HG03135 (cell line): Measurements from ENCODE around the gene FOXR1.
"Not testable (repeated sequence)": the region's sequence is repeated elsewhere in the genome, so short reads cannot be mapped to it uniquely, and the experiment has no call there.

Experiments used
- ATAC-seq: cut with Tn5 transposase; IDR thresholded peaks from one replicate; pipeline ENCODE4 v1.9.1; 2021; ENCODE audit warnings: mild to moderate bottlenecking, moderate library complexity; ENCODE audit not compliant: unreplicated experiment

Gene FOXR1

DNA sequence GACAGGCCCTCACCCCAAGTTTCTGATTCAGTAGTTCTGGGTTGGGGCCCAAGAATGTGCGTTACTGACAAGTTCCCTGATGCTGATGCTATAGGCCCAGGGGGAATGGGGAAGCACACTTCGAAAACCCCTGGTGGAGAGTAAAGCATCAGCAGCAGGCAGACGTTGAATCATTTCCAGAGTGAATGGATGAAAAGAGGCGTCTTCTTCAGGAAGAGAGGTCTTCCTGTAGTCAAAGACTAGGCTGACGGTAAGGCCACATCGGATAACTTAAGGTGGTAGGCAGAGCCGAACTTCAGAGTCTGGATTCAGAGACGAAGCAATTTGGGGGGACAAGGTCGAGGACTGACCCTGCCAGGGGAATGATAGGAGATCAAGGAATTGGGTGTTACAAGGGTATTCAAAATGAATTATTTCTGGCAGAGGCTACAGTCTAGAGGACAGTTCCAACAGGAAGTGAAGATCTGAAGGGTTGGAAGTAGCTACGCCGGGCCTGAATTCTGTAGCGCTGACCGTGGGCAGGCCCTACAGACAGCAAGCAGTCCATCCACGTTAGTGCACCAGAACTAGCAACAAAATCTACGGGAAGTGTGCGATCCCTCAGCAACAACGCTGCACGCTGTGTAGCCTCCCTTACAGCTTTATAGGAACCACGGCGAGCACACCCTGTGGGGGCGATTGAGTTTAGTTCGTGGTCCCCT, 25.5 kb downstream of the FOXR1 start:
- ATAC-seq: peak; percentile 32

DNA sequence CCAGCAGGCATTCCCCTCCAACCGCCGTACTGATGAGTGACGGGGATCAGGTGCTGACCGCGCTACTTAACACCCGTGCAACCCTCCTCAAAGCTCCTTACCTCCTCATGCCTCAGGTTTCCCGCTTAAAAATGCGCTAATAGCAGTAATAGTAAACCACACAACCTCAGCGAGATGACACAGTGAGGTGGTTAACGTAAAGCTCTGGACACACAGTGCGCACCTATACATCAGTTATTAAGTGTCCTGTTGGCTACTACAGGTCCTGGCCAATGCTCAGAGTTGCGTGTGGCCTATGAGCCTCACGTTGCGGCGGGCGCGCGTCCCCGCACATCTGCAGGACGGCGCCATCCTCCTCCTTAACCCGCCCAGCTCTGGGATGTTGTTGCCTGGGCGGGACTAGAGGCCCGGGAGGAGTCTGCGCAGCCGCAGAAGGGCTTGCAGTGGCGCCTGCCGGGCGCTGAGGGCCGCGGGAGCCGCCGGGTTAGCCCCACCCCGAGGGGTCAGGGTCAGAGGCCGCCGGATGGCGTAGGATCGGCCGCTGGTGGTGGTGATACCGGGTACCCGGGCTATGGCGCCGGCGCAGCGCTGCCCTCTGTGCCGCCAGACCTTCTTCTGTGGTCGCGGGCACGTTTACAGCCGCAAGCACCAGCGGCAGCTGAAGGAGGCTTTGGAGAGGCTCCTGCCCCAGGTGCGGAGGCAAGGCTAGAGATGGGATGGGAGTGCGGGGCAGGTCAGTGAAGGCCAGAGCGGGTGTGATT, 26.2 kb downstream of the FOXR1 start, which contains the start of gene CENATAC:
Gene CENATAC, plus strand, starts transcription at position 512 of the 761 bp plus-strand sequence. Its CDS starts 60 bp downstream, at position 572.
- ATAC-seq: peak; percentile 87

DNA sequence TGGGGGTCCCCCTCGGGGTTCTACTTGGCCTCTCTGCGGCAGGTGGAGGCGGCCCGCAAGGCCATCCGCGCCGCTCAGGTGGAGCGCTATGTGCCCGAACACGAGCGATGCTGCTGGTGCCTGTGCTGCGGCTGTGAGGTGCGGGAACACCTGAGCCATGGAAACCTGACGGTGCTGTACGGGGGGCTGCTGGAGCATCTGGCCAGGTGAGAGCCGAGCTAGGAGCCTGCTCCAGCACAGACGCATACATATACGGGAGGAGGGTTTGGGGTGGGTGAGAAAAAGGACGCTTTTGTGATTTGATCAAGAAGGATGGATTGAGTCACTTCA, 26.8 kb downstream of the FOXR1 start:
- ATAC-seq: peak; percentile 5

DNA sequence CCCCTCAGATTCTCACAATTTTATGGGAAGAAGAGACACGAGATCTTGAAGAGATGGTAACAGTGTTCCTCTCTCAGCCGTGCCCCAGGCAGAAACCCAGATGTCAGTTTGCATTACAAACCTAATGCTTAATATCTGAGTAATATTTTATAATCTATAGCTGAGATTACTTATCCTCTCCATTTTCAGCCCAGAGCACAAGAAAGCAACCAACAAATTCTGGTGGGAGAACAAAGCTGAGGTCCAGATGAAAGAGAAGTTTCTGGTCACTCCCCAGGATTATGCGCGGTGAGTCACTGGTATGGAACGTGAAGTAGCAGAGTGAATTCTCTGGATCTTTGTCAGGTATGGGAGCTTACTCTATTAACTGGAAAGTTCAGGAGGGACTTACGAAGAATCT, 27.3 kb downstream of the FOXR1 start:
- ATAC-seq: no peak

DNA sequence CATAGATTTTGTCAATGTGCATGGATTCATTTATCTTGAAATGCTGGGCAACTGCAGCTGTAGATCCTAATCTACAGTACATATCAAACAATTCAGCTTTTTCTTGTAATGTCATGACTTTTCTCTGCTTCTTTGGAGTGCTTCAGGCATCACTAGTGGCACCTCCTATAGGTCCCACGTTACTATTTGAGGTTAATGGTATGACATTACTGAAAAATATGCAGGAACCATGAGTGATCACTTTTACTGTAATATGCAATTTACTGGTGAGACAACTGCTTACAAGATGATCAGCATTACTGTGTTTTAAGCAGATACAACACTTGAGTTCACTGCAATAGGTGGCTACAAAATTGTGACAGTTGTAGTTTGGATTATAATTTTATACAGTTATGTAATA, 29.3 kb downstream of the FOXR1 start:
- ATAC-seq: no peak

DNA sequence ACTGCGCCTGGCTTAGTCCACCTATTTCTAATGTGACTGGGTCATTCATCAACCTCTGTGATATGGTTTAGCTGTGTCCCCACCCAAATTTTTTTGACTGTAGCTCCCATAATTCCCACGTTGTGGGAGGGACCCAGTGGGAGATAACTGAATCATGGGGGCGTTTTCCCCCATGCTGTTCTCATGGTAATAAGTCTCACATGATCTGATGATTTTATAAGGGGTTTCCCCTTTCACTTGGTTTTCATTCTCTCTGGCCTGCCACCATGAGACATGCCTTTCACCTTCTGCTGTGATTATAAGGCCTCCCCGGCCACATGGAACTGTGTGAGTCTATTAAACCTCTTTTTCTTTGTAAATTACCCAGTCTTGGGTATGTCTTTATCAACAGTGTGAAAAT, 35.1 kb downstream of the FOXR1 start:
- no peak for ATAC-seq

DNA sequence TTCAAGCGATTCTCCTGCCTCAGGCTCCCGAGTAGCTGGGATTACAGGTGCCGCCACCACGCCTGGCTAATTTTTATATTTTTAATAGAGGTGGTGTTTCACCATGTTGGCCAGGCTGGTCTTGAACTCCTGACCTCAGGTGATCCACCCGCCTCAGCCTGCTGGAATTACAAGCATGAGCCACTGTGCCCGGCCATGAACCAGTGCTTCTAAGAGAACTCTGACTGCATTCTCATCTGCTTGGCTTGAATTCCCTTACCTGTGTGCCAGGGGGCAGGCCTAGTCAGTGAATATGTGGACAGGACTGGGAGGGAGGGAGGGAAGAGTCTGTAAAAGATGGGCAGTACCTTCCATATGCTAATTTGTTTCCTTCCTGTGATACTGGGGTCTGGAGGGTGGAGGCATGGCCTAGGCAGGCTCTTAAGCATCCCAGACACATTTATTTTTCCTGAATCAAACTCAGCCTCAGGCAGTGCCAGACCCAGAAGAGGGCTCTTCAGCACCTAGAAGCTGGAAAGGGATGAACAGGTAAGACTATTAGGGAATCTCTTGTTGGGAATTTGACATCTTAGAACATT, 40.0 kb downstream of the FOXR1 start:
- ATAC-seq: no peak

DNA sequence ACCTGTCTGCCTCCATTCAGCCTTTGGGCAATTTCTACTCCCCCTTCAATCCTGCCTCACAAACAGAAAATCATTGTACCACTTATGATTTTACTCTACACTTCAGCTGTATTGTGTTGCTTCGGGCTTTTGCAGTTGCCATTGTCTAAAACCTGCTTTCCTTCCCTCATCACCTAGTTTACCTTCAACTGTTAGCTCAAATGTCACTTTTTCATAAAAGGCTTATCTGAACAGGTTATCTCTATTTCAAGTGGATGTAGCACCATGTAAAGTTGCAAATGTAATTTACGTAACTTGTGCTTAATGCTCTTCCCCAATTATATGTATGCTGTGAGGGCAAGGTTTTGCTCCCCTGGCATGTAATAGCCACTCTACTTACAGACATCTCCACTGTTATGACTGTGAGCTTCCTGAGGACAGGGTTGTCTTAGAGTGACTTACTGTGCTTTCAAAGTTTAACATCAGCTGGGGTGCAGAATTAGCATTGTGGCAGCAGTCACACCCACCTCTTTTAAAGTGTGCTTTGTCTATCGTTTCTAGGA, 41.1 kb downstream of the FOXR1 start:
- ATAC-seq: no peak

DNA sequence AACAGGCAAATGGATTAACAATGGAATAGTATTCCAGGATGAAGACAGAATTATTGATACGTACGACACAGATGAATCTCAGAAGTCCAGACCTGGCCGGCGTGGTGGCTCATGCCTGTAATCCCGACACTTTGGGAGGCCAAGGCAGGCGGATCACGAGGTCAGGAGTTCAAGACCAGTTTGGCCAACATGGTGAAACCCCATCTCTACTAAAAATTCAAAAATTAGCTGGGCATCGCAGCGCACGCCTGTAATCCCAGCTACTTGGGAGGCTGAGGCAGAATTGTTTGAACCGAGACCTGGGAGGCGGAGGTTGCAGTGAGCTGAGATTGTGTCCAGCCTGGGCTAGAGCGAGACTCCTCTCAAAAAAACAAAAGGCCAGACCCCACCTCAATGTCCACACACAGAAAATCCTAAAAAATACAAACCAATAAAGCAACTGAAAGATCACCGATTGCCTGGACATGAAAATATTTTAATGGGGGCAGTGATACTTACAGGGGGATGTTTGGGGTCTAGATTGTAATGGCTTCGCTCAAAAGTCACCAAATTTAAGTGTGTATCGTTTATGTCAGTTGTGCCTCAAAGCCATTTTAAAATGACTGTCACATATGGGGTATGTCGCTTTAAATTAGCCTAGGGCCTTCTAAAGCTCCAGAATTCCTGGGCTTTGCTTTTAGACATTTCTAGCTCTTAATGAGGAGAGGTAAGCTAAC, 42.8 kb downstream of the FOXR1 start:
- ATAC-seq: no peak

DNA sequence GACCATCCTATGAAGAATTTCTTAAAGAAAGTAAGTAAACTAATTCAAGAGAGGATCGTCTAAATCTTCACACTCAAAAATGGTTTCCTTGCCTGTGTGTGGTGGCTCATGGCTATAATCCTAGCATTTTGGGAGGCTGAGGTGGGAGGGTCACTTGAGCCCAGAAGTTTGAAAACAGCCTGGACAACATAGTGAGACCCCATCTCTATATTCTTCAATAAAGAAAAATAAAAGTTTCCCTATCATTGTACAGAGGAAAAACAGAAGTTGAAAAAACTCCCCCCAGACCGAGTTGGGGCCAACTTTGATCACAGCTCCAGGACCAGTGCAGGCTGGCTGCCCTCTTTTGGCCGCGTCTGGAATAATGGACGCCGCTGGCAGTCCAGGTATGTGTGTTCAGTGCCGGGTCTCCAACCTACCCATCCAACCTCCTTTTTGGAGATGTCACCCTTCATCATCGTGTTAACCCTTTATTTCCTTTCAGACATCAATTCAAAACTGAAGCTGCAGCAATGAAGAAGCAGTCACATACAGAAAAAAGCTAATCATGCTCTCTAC, 43.6 kb downstream of the FOXR1 start:
- ATAC-seq: no peak

DNA sequence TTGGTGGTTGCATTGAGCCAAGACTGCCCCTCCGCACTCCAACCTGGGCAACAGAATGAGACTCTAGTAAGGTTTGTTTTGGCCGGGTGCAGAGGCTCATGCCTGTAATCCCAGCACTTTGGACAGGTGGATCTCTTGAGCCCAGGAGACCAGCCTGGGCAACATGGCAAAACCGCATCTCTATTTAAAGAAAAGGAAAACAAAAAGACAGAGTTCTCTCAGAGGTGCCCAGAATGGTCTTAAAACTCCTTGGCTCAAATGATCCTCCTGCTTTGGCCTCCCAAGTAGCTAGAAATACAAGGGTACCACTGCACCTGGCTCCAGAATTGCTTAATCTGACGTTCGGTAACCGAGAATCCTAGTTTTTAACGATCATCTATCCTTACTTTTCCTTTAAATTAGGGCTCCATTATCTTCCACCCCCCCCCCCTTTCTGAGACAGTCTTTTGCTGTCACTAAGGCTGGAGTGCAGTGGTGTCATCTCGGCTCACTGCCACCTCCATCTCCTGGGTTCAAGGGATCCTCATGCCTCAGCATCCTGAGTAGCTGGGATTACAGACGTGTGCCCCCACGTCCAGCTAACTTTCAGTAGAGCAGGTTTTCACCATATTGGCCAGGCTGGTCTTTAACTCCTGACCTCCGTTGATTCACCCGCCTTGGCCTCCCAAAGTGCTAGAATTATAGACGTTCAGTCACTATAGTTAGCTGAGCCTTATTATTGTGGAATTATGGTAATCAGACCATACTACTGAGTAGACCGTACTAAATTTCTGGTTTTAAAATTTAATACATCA, 44.9 kb downstream of the FOXR1 start:
- ATAC-seq: no peak

DNA sequence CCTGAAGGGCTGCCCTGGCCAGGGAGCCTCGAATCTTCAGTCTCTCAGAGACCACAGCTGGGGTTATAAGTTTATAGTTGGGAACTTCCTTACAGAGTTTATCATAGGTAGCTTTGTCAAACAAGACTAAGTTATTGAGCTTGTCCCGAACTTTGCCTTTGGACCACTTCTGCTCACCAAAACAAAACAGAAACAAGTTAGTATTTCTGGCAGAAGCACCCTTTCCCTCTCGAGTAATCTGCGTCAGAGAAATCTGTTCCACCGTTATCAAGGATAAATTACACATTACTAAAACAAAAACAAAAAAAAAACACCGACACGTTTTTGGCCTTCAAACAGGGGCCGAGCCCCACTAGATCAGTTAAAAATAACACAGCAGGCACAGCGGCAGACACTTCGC, 45.8 kb downstream of the FOXR1 start:
- not testable (repeated sequence) for ATAC-seq

DNA sequence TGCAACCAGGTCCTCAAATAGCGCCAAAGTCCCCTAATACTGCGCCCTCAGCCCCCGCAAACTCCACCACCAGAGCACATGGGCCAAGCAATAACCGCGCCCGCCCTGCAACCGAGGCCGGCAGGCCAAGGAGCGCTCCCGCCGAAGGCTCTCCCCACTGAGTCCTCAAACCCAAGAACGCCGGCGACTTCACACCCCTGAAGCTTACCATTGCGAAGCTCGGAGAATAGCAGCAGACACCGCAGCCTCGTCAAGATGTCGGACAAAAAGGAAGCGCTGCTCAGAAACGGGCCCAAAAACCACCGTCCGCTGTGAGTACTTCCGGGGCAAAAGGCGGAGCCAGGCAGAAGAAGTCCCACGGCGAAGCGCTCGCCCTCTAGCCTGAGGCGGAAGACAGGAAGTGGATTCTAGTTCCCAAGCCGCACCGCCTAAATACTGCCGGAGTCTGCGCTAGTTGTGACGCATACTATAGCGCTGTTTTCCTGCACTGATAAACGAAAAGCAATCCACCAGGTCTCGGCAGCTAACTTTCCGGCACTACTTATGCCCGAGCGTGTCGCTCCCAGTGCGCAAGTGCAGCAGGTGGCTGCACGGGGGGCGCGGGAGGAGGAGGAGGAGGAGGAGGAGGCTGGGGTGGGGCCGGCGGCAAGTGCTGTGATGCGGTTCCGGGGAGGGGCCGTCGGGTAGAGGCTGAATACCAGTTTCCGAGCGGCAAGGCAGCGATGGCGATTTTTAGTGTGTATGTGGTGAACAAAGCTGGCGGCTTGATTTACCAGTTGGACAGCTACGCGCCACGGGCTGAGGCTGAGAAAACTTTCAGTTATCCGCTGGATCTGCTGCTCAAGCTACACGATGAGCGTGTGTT, 46.7 kb downstream of the FOXR1 start, which contains the start of the genes RPS25 and TRAPPC4:
Gene RPS25, minus strand, starts transcription at position 270 of the 865 bp plus-strand sequence. Its CDS starts 59 bp downstream, at position 211.
Gene TRAPPC4, plus strand, starts transcription at position 693 of the 865 bp plus-strand sequence. Its CDS starts 30 bp downstream, at position 723.
- peak; percentile 89 for ATAC-seq

DNA sequence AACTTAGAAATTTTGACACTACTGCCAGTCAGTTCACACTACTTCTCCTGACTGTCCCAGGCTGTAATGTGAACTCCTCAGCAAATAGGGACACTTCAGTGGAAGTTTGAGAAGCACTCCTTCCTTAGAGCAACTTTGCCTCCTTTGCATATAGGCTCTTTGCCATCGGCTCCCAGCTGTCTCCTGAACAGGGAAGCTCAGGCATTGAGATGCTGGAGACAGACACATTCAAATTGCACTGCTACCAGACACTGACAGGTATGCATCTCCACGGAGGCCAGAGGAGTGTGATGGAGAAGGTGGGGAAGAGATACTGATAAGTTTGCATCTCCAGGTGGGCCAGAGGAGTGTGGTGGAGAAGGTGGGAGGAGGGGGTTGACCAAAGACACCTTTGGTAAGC, 48.4 kb downstream of the FOXR1 start:
- no peak for ATAC-seq

DNA sequence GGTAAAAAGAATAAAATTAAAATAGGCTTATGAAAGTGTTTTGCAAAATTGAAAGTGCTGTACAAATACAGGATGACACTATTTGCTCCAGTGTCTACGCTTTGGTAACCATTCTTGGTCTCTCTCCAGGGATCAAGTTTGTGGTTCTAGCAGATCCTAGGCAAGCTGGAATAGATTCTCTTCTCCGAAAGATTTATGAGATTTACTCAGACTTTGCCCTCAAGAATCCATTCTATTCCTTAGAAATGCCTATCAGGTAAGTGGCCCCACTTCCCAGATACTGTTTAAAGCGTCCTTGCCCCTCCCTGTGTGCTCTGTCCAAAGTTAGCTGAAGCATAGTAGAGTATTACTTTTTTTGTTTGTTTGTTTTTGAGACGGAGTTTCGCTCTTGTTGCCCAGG, 50.1 kb downstream of the FOXR1 start:
- no peak for ATAC-seq

DNA sequence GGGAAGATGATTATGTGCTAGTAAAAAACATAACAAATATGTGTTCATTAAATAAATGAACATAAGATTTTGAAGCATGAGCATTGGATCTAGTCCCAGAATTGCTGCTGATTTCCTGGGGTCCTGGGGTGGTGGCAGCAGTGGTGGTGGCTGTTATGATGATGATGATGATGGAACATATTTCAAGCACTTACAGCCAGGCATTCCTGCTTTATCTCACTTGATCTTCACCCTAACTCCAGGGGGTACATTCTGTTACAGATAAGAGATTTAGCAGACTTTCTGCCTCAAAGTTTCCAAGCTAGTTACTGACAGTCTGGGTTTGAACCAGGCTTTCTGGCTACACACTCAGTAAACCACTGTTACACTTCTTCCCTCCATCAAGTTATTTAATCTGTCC, 52.2 kb downstream of the FOXR1 start:
- ATAC-seq: no peak

DNA sequence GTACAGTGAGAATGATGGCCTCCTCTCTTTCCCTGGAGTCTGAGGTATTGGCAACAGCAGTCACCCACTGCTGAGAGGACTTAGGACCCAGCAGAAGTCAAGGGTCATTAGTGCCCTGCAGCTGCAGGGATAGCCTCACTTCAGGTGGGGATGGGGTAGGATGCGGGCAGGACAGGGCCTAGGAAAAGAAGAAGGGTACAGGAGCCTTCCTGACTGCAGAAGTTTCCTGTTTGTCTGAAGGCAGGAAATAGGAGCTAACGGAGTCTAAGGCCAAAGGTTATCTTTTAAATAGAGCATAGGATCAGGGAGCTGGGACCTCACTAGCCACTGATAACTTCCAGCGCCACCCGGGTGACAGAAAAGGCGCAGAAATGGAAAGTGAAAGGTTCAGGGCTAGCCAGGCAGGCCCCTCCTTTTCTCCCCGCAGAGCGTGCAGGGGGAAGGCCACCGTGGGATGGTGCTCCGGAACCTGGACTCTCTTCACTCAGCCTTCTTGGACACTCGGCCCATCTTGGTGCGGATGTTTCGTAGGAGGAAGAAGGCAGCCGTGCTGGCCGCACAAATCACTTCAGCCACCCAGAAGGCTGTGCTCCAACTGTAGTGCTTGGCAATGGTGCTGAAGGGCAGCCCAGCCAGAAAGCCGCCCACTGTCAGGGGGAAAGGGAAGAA, 53.0 kb downstream of the FOXR1 start:
- no peak for ATAC-seq

DNA sequence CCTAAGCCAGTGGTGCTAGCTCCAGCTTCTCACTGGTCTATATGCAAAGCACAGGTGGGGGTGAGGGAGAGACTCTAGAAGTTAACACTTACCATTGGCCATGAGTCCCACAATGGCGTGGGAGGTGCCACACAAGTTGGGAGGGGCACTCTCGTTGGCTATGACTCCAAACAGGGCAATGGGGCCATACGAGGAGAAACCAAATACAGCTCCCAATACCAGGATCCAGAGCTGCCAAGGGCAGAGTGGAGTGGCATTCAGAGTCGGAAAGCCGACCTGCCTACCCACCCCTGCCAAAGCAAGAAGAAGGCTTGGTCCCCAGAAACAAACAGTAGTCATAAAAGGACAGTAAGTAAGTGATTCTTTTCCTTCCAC, 53.5 kb downstream of the FOXR1 start:
- ATAC-seq: no peak
